Endothelial cell of umbilical vein (primary cell): Measurements from ENCODE around the gene FHIP1B. TPM values are rescaled to one million over a fixed set of nuclear protein-coding genes. Genes with fewer than 3 reads are reported as not detected.

Experiments
- BruUV-seq: library from RNA; stranded (reverse); fragments of 400-500 nt; replicated peaks from 2 replicates; lab custom pipeline; 2021; lab: Mats Ljungman, UMichigan
- CTCF ChIA-PET: fragments of 300-600, 350-600 bp; sonication (Branson Sonifier 250); formaldehyde crosslinking; loops from one replicate; lab custom pipeline; 2021; ENCODE audit warnings: antibody characterized with exemption, inconsistent platforms; lab: Charles Lee
- POLR2A ChIA-PET: fragments of 300-600, 350-600 bp; sonication (Branson Sonifier 250); formaldehyde crosslinking; loops from one replicate; lab custom pipeline; 2021; ENCODE audit warnings: antibody characterized with exemption, inconsistent platforms; lab: Charles Lee
- DNase-seq: peaks from one replicate; pipeline ENCODE4 v3.0.0-alpha.2; 2011; ENCODE audit warnings: low read depth, low spot score
- FAIRE-seq: peaks from 2 replicates; lab custom pipeline; 2011; peaks lifted over from hg19 to GRCh38; lab: Jason Lieb, UNC
- H2AFZ ChIP-seq: 2 replicates; pipeline ENCODE4 v1.6.0; 2012; ENCODE audit warnings: low read depth, low read length, control low read depth, inconsistent platforms
- H3K27ac ChIP-seq: 2 replicates; pipeline ENCODE4 v1.5.1; 2011; ENCODE audit warnings: low read depth, mild to moderate bottlenecking, control low read depth, low read length, moderate library complexity; ENCODE audit not compliant: insufficient read depth
- H3K27me3 ChIP-seq, 2 experiments: 2 replicates each; pipeline versions ENCODE4 v1.6.0 to v1.6.1; 2011; ENCODE audit warnings: low read length in 2 of 2, mixed read lengths in 1 of 2; ENCODE audit not compliant: control insufficient read depth in 2 of 2, insufficient read depth in 2 of 2
- H3K36me3 ChIP-seq, 2 experiments: 2 replicates in 1 of 2; 3 replicates in 1 of 2; pipeline ENCODE4 v1.5.1; 2011; ENCODE audit warnings: low read length in 2 of 2, mild to moderate bottlenecking in 1 of 2, moderate library complexity in 1 of 2; ENCODE audit not compliant: control insufficient read depth in 2 of 2, insufficient read depth in 2 of 2; ENCODE audit errors: extremely low read depth in 1 of 2
- H3K4me1 ChIP-seq: 3 replicates; pipeline ENCODE4 v1.5.1; 2011; ENCODE audit warnings: mild to moderate bottlenecking, low read length; ENCODE audit not compliant: control insufficient read depth, insufficient read depth; ENCODE audit errors: extremely low read depth
- H3K4me2 ChIP-seq: 2 replicates; pipeline ENCODE4 v1.6.1; 2011; ENCODE audit warnings: low read length, control low read depth, mixed read lengths; ENCODE audit not compliant: insufficient read depth
- H3K4me3 ChIP-seq, 3 experiments: fragments of 200-600 bp in 1 of 3; sonication (generic), shearing (Covaris generic) in 1 of 3; replicated peaks in 1 of 3; 2 replicates each; pipeline ENCODE4 v1.5.1; 2011 to 2016; ENCODE audit warnings: control low read depth in 3 of 3, low read length in 3 of 3, mild to moderate bottlenecking in 2 of 3, inconsistent platforms in 1 of 3, low read depth in 1 of 3, moderate library complexity in 1 of 3; ENCODE audit not compliant: insufficient read depth in 1 of 3
- H3K79me2 ChIP-seq: 2 replicates; pipeline ENCODE4 v1.6.0; 2012; ENCODE audit warnings: low read length, inconsistent platforms; ENCODE audit not compliant: control insufficient read depth, insufficient read depth
- H3K9ac ChIP-seq: replicated peaks from 2 replicates; pipeline ENCODE3; 2011; ENCODE audit warnings: low read length, control low read depth; ENCODE audit not compliant: insufficient read depth; ENCODE audit errors: extremely low read depth
- H3K9me1 ChIP-seq: replicated peaks from 3 replicates; pipeline ENCODE4 v1.6.0; 2011; ENCODE audit warnings: mild to moderate bottlenecking, low read length; ENCODE audit not compliant: control insufficient read depth, insufficient read depth; ENCODE audit errors: extremely low read depth
- H3K9me3 ChIP-seq: replicated peaks from 2 replicates; pipeline ENCODE4 v1.5.1; 2012; ENCODE audit warnings: low read length, inconsistent platforms; ENCODE audit not compliant: control insufficient read depth, insufficient read depth
- H4K20me1 ChIP-seq: replicated peaks from 2 replicates; pipeline ENCODE3; 2011; ENCODE audit warnings: mild to moderate bottlenecking, low read length; ENCODE audit not compliant: control insufficient read depth, insufficient read depth; ENCODE audit errors: extremely low read depth
- CTCF ChIP-seq, 2 donors: IDR thresholded peaks; 1 replicate in 1 of 2; 2 replicates in 1 of 2; pipeline ENCODE4 v1.5.1; 2011; ENCODE audit warnings: low read length in 2 of 2, mild to moderate bottlenecking in 2 of 2, moderate library complexity in 2 of 2, control low read depth in 1 of 2, inconsistent platforms in 1 of 2, low read depth in 1 of 2; ENCODE audit not compliant: insufficient read depth in 1 of 2; ENCODE audit errors: extremely low read depth in 1 of 2
- EZH2 ChIP-seq: IDR thresholded peaks from 2 replicates; pipeline ENCODE4 v1.6.1; 2012; ENCODE audit warnings: borderline replicate concordance, low read depth, mild to moderate bottlenecking, moderate library complexity, low read length, inconsistent platforms; ENCODE audit not compliant: severe bottlenecking
- FOS ChIP-seq: IDR thresholded peaks from 2 replicates; pipeline ENCODE4 v1.6.1; 2011; ENCODE audit warnings: mild to moderate bottlenecking, low read length, moderate library complexity, borderline replicate concordance; ENCODE audit not compliant: insufficient read depth
- GATA2 ChIP-seq: IDR thresholded peaks from 2 replicates; pipeline ENCODE4 v1.7.0; 2011; ENCODE audit warnings: low read depth, mild to moderate bottlenecking, moderate library complexity, mixed read lengths, low read length; ENCODE audit not compliant: insufficient read length, insufficient read depth
- JUN ChIP-seq: IDR thresholded peaks from 2 replicates; pipeline ENCODE4 v1.6.1; 2011; ENCODE audit warnings: borderline replicate concordance, low read depth; ENCODE audit not compliant: insufficient read length, insufficient read depth
- MAX ChIP-seq: IDR thresholded peaks from 2 replicates; pipeline ENCODE4 v1.6.1; 2011; ENCODE audit not compliant: insufficient read depth, insufficient read length
- MYC ChIP-seq: IDR thresholded peaks from one replicate; pipeline ENCODE4 v1.6.1; 2011; ENCODE audit warnings: mild to moderate bottlenecking, low read depth, low read length
- POLR2A ChIP-seq: IDR thresholded peaks from 2 replicates; pipeline ENCODE4 v1.6.1; 2012; ENCODE audit warnings: low read depth, mild to moderate bottlenecking, control low read depth, low read length
- POLR2AphosphoS5 ChIP-seq: IDR thresholded peaks from 2 replicates; pipeline ENCODE4 v1.6.1; 2012; ENCODE audit warnings: low read depth, mild to moderate bottlenecking, control low read depth, low read length, moderate library complexity; ENCODE audit not compliant: insufficient read depth
- dilution Hi-C: fragments of 300-500 bp; cut with MboI; formaldehyde crosslinking; loops from one replicate; pipeline ENCODE4 v1.15.0; 2019; ENCODE audit warnings: low sequenced_read_pairs; ENCODE audit not compliant: extremely low pct_ligation_motif_present
- intact Hi-C: fragments of 100-400 bp; cut with micrococcal nuclease; formaldehyde crosslinking; loops from one replicate; pipeline ENCODE4 v1.10.0; 2022
- polyA plus RNA-seq, 4 experiments: library from polyadenylated mRNA; depleted of rRNA in 3 of 4; stranded (reverse) in 3 of 4; unstranded in 1 of 4; fragments of >200 nt; gene quantifications; 2 replicates each; pipeline versions ENCODE4 v1.2.1 to v1.2.3, GENCODE V29; 2011 to 2012; ENCODE audit warnings: missing spikeins in 1 of 4
- total RNA-seq: library from RNA; stranded (reverse); gene quantifications from 2 replicates; pipeline ENCODE4 v1.2.3, GENCODE V29; 2021

FHIP1B gene
- total and polyA plus RNA-seq, 2 donors (not counting 3 experiments of a cell fraction or from before 2014, with no cell fraction given), result 21.3 to 50.1 TPM

DNA sequence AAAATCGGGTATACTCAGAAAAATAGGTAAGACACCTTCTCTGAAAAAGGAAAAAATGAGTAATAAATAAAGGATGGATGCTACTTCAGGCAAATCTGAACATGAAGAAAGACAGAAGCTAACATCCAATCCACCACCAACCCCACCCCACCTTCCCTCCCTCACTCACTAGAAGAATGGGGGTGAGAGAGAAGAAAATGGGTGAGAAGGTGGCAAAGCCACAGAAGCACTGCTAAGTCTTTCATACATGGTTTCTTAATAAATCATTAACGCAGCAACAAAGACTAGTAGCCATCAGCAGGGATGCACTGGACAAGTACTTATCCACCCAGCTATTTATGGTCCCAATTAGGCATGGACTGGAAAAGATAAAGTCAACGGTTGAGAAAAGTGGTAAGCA lies 5.9 kb downstream of the FHIP1B start:
- Histone ChIP-seq H3K79me2 (peaks cover 29% of the 10 kb centered on the region), H3K9ac (no peak overlapping the region), H3K36me3 (peaks cover 0 to 8% of the 10 kb centered on the region in 2 experiments), H3K4me1 (peaks cover 4% of the 10 kb centered on the region), H3K4me3 (no peak overlapping the region), H4K20me1 (no peaks in the 10 kb centered on the region), H3K27ac (no peak overlapping the region), H3K9me3 (no peaks in the 10 kb centered on the region), H3K9me1 (no peaks in the 10 kb centered on the region), H2AFZ (no peak overlapping the region), H3K4me2 (no peak overlapping the region), H3K27me3 (no peaks in the 10 kb centered on the region)
- FAIRE-seq (no peak), DNase-seq (no peak)
- ChIA-PET CTCF (interaction anchor here (1.0 to 1.4 kb wide), 3 partner anchors 21 to 134 kb away, joined by 3 to 6 read pairs (median 3); no protein-coding TSS in a partner anchor), POLR2A (no interaction called here)
- dilution Hi-C loops (no loop called here), intact Hi-C loops (no loop called here)
- no peak for TF ChIP-seq FOS
- no peak for TF ChIP-seq POLR2A
- TF ChIP-seq MAX, result no peak
- TF ChIP-seq EZH2, result no peak
- no peak for TF ChIP-seq GATA2
- no peak for TF ChIP-seq CTCF (IDR thresholded peaks at IDR 0.05; ENCODE audit: extremely low read depth in 1 of 2, insufficient read depth in 1 of 2, low read depth in 1 of 2, low read length in 2 of 2)
- no peak for TF ChIP-seq MYC
- TF ChIP-seq POLR2AphosphoS5, result no peak
- TF ChIP-seq JUN, result no peak
- BruUV-seq, result no TSS peak
